Thymus (tissue), 11 donors: ENCODE measurements around the gene LYRM4. TPM values are rescaled to one million over a fixed set of nuclear protein-coding genes. Genes with fewer than 3 reads are reported as not detected.

ENCODE experiments used
- DNase-seq, 9 donors: peaks; one replicate each; pipeline ENCODE4 v3.0.0-alpha.2; 2013; ENCODE audit warnings: low spot score in 9 of 9, low read depth in 6 of 9, missing footprints in 1 of 9
- H3K27ac ChIP-seq, 2 donors: one replicate each; pipeline ENCODE4 v1.5.1; 2013; ENCODE audit warnings: control low read depth in 1 of 2, low read depth in 1 of 2, low read length in 1 of 2, mild to moderate bottlenecking in 1 of 2, moderate library complexity in 1 of 2
- H3K27me3 ChIP-seq, 2 donors: one replicate each; pipeline ENCODE4 v1.5.1; 2013; ENCODE audit warnings: low read length in 1 of 2; ENCODE audit not compliant: control insufficient read depth in 2 of 2, insufficient read depth in 1 of 2
- H3K36me3 ChIP-seq, 2 donors: one replicate each; pipeline ENCODE4 v1.5.1; 2013; ENCODE audit warnings: low read length in 1 of 2, mild to moderate bottlenecking in 1 of 2, moderate library complexity in 1 of 2; ENCODE audit not compliant: control insufficient read depth in 2 of 2, insufficient read depth in 2 of 2
- H3K4me1 ChIP-seq, 2 donors: one replicate each; pipeline ENCODE4 v1.5.1; 2013; ENCODE audit warnings: low read length in 2 of 2; ENCODE audit not compliant: control insufficient read depth in 2 of 2, insufficient read depth in 2 of 2
- H3K4me3 ChIP-seq, 2 donors: one replicate each; pipeline ENCODE4 v1.5.1; 2013; ENCODE audit warnings: low read length in 2 of 2, control low read depth in 1 of 2, mild to moderate bottlenecking in 1 of 2
- H3K9me3 ChIP-seq, 2 donors: one replicate each; pipeline ENCODE4 v1.5.1; 2013; ENCODE audit warnings: low read length in 1 of 2, mild to moderate bottlenecking in 1 of 2; ENCODE audit not compliant: control insufficient read depth in 2 of 2, insufficient read depth in 1 of 2
- WGBS: extraction: QIAGEN DNeasy Blood & Tissue Kit; methylation state at CpG from one replicate; pipeline ENCODE4 v1.1.7; 2013; 5-methylcytosine and 5-hydroxymethylcytosine counted together
- polyA plus RNA-seq: library from polyadenylated mRNA; stranded (reverse); fragments of 200-250 nt; gene quantifications from one replicate; pipeline ENCODE4 v1.2.3, GENCODE V29; 2013
- total RNA-seq: library from RNA; stranded (reverse); fragments of 120-200 nt; gene quantifications from one replicate; pipeline ENCODE4 v1.2.4, GENCODE V29; 2013
- donor health status: healthy.

The LYRM4 gene
- total and polyA plus RNA-seq, 2 donors: 31.6 to 33.7 TPM

DNA sequence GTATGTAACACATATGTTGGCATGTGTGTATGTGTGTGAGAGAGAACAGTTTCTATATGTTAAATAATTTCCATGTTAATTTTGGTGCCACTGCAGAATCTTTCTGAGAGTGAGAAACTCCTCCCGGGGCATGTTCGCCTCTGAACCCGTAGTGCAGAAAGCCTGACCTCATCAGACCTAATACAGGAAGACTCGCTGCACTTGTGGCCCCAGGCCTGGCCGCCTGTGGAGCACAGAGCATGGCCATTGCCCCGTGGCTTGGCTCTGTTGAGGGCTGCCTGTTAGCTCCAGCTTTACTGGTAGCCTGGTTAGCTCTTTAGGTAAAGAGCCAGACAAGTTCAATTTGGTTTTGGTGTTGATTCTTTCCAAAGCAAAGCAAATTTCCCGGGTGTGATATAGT is 26.0 kb upstream of the LYRM4 start:
- 97% methylated on average over 7 of the region's 7 CpGs for WGBS
- Histone ChIP-seq H3K36me3 (no peaks in the 10 kb centered on the region), H3K27me3 (no peaks in the 10 kb centered on the region), H3K4me3 (no peak overlapping the region), H3K4me1 (no peaks in the 10 kb centered on the region), H3K9me3 (no peaks in the 10 kb centered on the region), H3K27ac (no peak overlapping the region)
- no peak for DNase-seq

GRCh38 chr6:5285526-5285925 is 24.8 kb upstream of the LYRM4 start:
- H3K27me3 ChIP-seq: no peaks in the 10 kb centered on the region
- DNase-seq: no peak
- H3K4me1 ChIP-seq: no peaks in the 10 kb centered on the region
- H3K36me3 ChIP-seq: no peaks in the 10 kb centered on the region
- no peak overlapping the region for H3K4me3 ChIP-seq
- no peak overlapping the region for H3K27ac ChIP-seq
- no peaks in the 10 kb centered on the region for H3K9me3 ChIP-seq
- 94% methylated on average over 5 of the region's 5 CpGs for WGBS

GRCh38 chr6:5285081-5285480 is 24.3 kb upstream of the LYRM4 start:
- no peaks in the 10 kb centered on the region for H3K27me3 ChIP-seq
- H3K4me3 ChIP-seq: no peak overlapping the region
- no peak for DNase-seq
- H3K36me3 ChIP-seq: no peaks in the 10 kb centered on the region
- no peaks in the 10 kb centered on the region for H3K9me3 ChIP-seq
- no peak overlapping the region for H3K27ac ChIP-seq
- WGBS: 99% methylated on average over 6 of the region's 6 CpGs
- no peaks in the 10 kb centered on the region for H3K4me1 ChIP-seq

- Histone ChIP-seq H3K4me1 (no peaks in the 10 kb centered on the region), H3K27ac (no peak overlapping the region), H3K4me3 (no peak overlapping the region), H3K27me3 (no peaks in the 10 kb centered on the region), H3K9me3 (no peaks in the 10 kb centered on the region), H3K36me3 (no peaks in the 10 kb centered on the region)
- WGBS: 97% methylated on average over 9 of the region's 9 CpGs
- DNase-seq: no peak
Measured at GRCh38 chr6:5282191-5282623, 21.5 kb upstream of the LYRM4 start.

- no peak for DNase-seq
Measured at GRCh38 chr6:5280920-5281319, 20.2 kb upstream of the LYRM4 start.

DNA sequence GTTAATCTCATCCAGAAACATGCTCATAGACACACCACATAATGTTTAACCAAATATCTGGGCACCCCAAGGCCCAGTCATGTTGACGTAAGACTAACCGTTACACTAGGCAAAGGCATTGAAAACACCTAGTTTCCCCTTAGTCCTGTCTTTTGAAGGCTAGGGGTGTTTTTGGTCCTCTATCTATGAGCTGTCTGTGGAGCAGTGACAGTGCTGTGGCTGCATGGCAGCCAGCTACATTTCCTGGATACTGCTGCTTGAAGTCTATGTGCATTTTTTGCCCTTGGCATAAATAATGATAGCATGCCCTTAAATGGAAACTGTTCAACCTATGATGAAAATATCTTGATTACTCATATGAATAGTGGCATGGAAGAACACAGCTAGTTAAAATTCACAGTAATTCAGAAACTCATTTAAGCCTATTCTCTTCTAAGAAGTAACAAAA is 19.2 kb upstream of the LYRM4 start:
- no peak overlapping the region for H3K4me3 ChIP-seq
- no peak overlapping the region for H3K27ac ChIP-seq
- no peak for DNase-seq
- no peaks in the 10 kb centered on the region for H3K4me1 ChIP-seq
- H3K27me3 ChIP-seq: no peaks in the 10 kb centered on the region
- H3K9me3 ChIP-seq: no peaks in the 10 kb centered on the region
- WGBS: 95% methylated on average over 2 of the region's 2 CpGs
- no peaks in the 10 kb centered on the region for H3K36me3 ChIP-seq

More at GRCh38 chr6:5280920-5281319, 20.2 kb upstream of the LYRM4 start:
- Histone ChIP-seq H3K36me3 (no peaks in the 10 kb centered on the region), H3K27ac (no peak overlapping the region), H3K4me3 (no peak overlapping the region), H3K27me3 (no peaks in the 10 kb centered on the region), H3K9me3 (no peaks in the 10 kb centered on the region), H3K4me1 (no peaks in the 10 kb centered on the region)
- 51% methylated on average over 2 of the region's 2 CpGs for WGBS

DNA sequence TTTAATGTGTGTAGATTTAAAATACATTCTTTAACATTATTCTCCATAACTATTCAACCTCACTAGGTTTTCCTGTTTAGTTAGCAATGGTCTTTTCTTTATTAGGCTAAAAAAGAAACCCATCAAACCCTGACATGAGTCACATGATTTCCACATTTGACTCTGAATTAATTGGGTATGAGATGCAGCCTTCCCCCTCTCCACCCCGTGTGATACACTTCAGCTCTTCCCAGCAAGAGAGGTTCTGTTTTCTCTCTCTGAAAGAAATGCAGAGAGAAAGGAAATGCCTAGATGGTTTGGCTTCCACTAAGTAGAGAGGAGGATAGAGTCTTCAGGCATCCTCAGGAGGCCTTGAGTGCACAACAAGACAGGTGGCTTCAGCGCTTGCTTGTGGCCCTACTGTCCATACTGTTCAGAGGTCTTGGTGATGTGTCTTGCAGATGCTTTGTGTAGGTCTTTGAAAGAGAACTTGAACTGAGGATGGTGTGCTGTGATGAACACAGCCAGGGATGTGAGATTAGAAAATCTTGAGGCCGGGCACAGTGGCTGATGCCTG is 17.9 kb upstream of the LYRM4 start:
- WGBS: 94% methylated on average over 3 of the region's 3 CpGs
- Histone ChIP-seq H3K36me3 (no peaks in the 10 kb centered on the region), H3K27ac (no peak overlapping the region), H3K4me3 (no peak overlapping the region), H3K9me3 (no peaks in the 10 kb centered on the region), H3K27me3 (no peaks in the 10 kb centered on the region), H3K4me1 (no peaks in the 10 kb centered on the region)
- no peak for DNase-seq

DNA sequence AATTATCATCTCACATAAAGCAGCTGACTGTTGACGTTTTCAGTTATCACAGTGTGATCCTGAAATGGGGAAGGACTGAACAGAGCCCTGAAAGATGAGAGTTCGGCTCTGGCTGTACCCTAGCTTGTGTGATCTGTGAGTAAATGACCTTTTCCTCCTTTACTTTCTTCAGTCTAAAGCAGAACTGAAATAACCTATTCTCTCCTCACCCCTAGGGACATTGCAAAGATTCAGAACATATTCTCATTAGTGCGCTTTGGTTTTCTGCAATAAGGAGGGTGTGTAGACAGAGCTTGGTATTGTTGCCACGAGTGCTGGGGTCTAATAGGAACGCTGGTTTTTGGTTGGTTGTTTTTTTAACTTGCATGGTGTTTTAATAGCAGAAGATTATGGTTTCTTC is 17.3 kb upstream of the LYRM4 start:
- H3K27me3 ChIP-seq: no peaks in the 10 kb centered on the region
- no peak for DNase-seq
- no peaks in the 10 kb centered on the region for H3K4me1 ChIP-seq
- no peaks in the 10 kb centered on the region for H3K9me3 ChIP-seq
- WGBS: 93% methylated on average over 5 of the region's 5 CpGs
- no peak overlapping the region for H3K27ac ChIP-seq
- no peaks in the 10 kb centered on the region for H3K36me3 ChIP-seq
- H3K4me3 ChIP-seq: no peak overlapping the region

DNA sequence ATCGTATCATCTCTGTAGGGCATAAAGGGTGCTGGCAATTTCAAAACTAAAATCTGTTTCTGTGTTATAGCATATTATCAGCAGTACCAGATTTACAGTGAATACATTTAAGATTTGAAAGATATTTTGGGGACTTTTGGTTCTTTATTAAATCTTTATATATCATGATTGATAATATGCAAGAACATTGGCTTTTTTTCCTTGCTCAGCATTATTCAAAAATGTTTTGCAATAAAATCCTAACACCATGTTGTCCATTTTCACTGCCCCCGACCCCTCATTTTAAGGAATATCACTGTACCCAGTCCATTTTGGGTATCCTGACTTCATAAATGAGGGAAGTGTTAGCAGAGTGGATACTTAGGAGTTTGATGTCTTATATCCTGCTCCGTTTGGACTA is 16.8 kb upstream of the LYRM4 start:
- no peaks in the 10 kb centered on the region for H3K27me3 ChIP-seq
- H3K4me3 ChIP-seq: no peak overlapping the region
- no peaks in the 10 kb centered on the region for H3K36me3 ChIP-seq
- H3K4me1 ChIP-seq: no peaks in the 10 kb centered on the region
- no peak for DNase-seq
- no peaks in the 10 kb centered on the region for H3K9me3 ChIP-seq
- H3K27ac ChIP-seq: no peak overlapping the region
- WGBS: 97% methylated on average over 3 of the region's 3 CpGs

- Histone ChIP-seq H3K27ac (no peak overlapping the region), H3K36me3 (no peaks in the 10 kb centered on the region), H3K4me3 (no peak overlapping the region), H3K9me3 (no peaks in the 10 kb centered on the region), H3K27me3 (no peaks in the 10 kb centered on the region), H3K4me1 (no peaks in the 10 kb centered on the region)
- no peak for DNase-seq
- over 99% methylated on average over 2 of the region's 2 CpGs for WGBS
Measured at GRCh38 chr6:5276581-5276980, 15.8 kb upstream of the LYRM4 start.
